CD4-positive, alpha-beta memory T cell (primary cell): ENCODE data around the gene NAA40. TPM values are rescaled to one million over a fixed set of nuclear protein-coding genes. Genes with fewer than 3 reads are reported as not detected.

Source experiments
- CTCF ChIA-PET: fragments of 350-600 bp; sonication (Branson Sonifier 250); formaldehyde crosslinking; loops from one replicate; lab custom pipeline; 2021; ENCODE audit warnings: inconsistent platforms; ENCODE audit not compliant: partially characterized antibody; lab: Charles Lee
- POLR2A ChIA-PET: fragments of 350-600 bp; sonication (Branson Sonifier 250); formaldehyde crosslinking; loops from one replicate; lab custom pipeline; 2021; ENCODE audit not compliant: partially characterized antibody; lab: Charles Lee
- DNase-seq, 5 donors: peaks; one replicate each; pipeline versions ENCODE4 v3.0.0 to v3.0.0-alpha.2; 2020 to 2022; ENCODE audit warnings: mixed read lengths in 1 of 5
- H3K27ac ChIP-seq: one replicate; pipeline ENCODE4 v1.7.0; 2013; ENCODE audit warnings: low read depth, low read length
- H3K27me3 ChIP-seq: 2 replicates; pipeline ENCODE4 v1.7.0; 2013; ENCODE audit warnings: mild to moderate bottlenecking, low read length, moderate library complexity; ENCODE audit not compliant: insufficient read depth
- H3K36me3 ChIP-seq: 2 replicates; pipeline ENCODE4 v1.7.0; 2013; ENCODE audit warnings: mild to moderate bottlenecking, low read length, moderate library complexity; ENCODE audit not compliant: insufficient read depth
- H3K4me1 ChIP-seq: 2 replicates; pipeline ENCODE4 v1.7.0; 2013; ENCODE audit warnings: mild to moderate bottlenecking, low read length, moderate library complexity; ENCODE audit not compliant: insufficient read depth
- H3K4me3 ChIP-seq, 2 donors: one replicate each; pipeline ENCODE4 v1.7.0; 2013; ENCODE audit warnings: low read length in 2 of 2, mild to moderate bottlenecking in 1 of 2
- H3K9me3 ChIP-seq, 2 donors: one replicate each; pipeline ENCODE4 v1.7.0; 2013; ENCODE audit warnings: low read length in 2 of 2, control low read depth in 1 of 2; ENCODE audit not compliant: control insufficient read depth in 1 of 2
- H3K27ac Mint-ChIP-seq, 7 donors: one replicate each; pipeline ENCODE4 v1.8.0; 2020 to 2021; ENCODE audit warnings: mixed read lengths in 7 of 7, mild to moderate bottlenecking in 6 of 7, inconsistent platforms in 3 of 7, moderate library complexity in 3 of 7
- H3K27me3 Mint-ChIP-seq, 2 donors: one replicate each; pipeline ENCODE4 v1.8.0; 2020 to 2021; ENCODE audit warnings: mixed read lengths in 2 of 2
- H3K36me3 Mint-ChIP-seq, 2 donors: one replicate each; pipeline ENCODE4 v1.8.0; 2020 to 2021; ENCODE audit warnings: mixed read lengths in 2 of 2, inconsistent platforms in 1 of 2, mild to moderate bottlenecking in 1 of 2
- H3K4me1 Mint-ChIP-seq, 4 donors: one replicate each; pipeline ENCODE4 v1.8.0; 2020 to 2021; ENCODE audit warnings: mixed read lengths in 4 of 4, mild to moderate bottlenecking in 1 of 4
- H3K4me3 Mint-ChIP-seq, 8 donors: one replicate each; pipeline ENCODE4 v1.8.0; 2020 to 2021; ENCODE audit warnings: mixed read lengths in 8 of 8, mild to moderate bottlenecking in 7 of 8, moderate library complexity in 6 of 8, inconsistent platforms in 3 of 8
- H3K9me3 Mint-ChIP-seq, 8 donors: one replicate each; pipeline ENCODE4 v1.8.0; 2020 to 2021; ENCODE audit warnings: mixed read lengths in 8 of 8, mild to moderate bottlenecking in 5 of 8, inconsistent platforms in 3 of 8, moderate library complexity in 1 of 8
- intact Hi-C: fragments of 100-400 bp; cut with micrococcal nuclease; formaldehyde crosslinking; loops from one replicate; pipeline ENCODE4 v1.15.1; 2023
- polyA plus RNA-seq, 2 donors: library from polyadenylated mRNA; unstranded; fragments of 300-500 nt; fragmentation: Illumina TruSeq; gene quantifications; one replicate each; pipeline ENCODE4 v1.2.3, GENCODE V29; 2021
- total RNA-seq, 2 experiments: library from RNA; stranded (reverse); gene quantifications; one replicate each; pipeline ENCODE4 v1.2.3, GENCODE V29; 2021

The NAA40 gene
- total RNA-seq (10 to 100 TPM; 24.2 to 24.8 TPM), polyA plus RNA-seq (1 to 10 TPM; 6.1 to 9.9 TPM)

DNA sequence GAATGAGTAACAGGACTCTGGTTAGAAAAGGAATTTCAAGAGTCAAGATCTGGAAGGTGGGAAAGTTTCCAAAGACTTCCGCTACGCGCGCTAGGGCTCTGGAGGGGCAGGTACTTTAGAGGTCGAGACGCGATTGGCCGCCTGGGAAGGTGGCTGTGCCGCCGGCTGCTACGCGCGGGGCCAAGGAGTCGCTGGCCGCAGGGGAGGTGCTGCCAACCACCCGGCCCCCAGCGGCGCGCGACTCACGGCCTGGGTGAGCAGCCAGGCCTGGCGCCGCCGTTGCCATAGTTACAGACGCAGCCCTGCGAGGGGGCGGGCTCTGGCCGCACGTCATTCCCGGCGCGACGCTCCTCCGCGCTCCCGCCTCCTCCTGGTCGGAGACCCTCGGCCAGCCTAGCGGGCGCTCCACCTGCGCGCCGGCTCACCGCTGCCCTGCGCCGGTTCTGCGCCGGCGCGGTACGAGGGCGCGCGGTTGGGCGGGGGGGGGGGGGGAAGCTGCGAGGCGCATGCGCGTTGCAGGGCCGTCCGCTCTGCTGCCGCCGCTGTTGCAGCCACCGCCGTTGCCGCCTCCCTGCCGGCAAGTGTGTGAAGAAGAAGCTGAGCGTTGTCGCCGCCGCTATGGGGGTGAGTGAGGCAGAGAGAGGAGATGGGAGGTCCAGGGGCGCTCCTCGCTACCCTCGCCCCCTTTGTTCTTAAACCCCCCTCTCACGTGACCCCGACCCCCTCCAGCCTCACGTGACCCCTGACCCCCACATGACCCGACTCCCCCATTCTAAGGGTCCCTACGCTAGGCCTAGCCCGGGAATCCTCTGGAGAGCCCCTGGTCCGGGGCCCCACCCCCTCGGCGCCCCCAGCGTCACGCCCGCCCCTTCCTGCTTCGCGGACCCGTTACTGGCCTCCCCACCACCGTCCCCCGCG, at the start of gene NAA40:
TSS of gene NAA40 (plus strand) at position 524 of the 918 bp plus-strand sequence. CDS start at position 619, 95 bp downstream.
- Mint-ChIP-seq H3K27me3 (no peaks in the 10 kb centered on the region), H3K4me1 (peaks cover 17 to 27% (median 20%) of the 10 kb centered on the region in 4 donors), H3K9me3 (peaks cover 0 to 3% (median 0%) of the 10 kb centered on the region in 8 donors), H3K4me3 (peak within 1 kb of the TSS; percentile 90 to 98 (median 94)), H3K36me3 (peaks cover 0 to 2% of the 10 kb centered on the region in 2 donors), H3K27ac (peak within 1 kb of the TSS; percentile 88 to 98 (median 90))
- ChIA-PET CTCF (interaction anchor here (0.6 to 3.2 kb wide), 2 partner anchors 49 to 101 kb away, joined by 3 to 25 read pairs; partner anchors contain the start of gene MARK2), POLR2A (interaction anchor here (1.0 to 1.8 kb wide), 5 partner anchors 12 to 100 kb away, joined by 3 to 10 read pairs (median 4); partner anchors contain the start of genes COX8A, MARK2, OTUB1 and RCOR2)
- Histone ChIP-seq H3K27me3 (no peaks in the 10 kb centered on the region), H3K4me3 (peak within 1 kb of the TSS; percentile 62 to 81), H3K27ac (peak within 1 kb of the TSS; percentile 64), H3K4me1 (peaks cover 22% of the 10 kb centered on the region), H3K36me3 (no peaks in the 10 kb centered on the region), H3K9me3 (no peaks in the 10 kb centered on the region)
- intact Hi-C loops: loop anchor here (1.0 to 2.0 kb wide), 5 partner anchors 22 to 100 kb away; partner anchors contain the start of genes COX8A, OTUB1 and RCOR2
- peak; percentile 89 to 92 (median 90) for DNase-seq

- ChIA-PET CTCF (interaction anchor here (0.7 to 6.6 kb wide), 3 partner anchors 19 to 52 kb away, joined by 3 to 39 read pairs (median 3); partner anchors contain the start of gene MARK2), POLR2A (interaction anchor here (0.8 to 7.5 kb wide), 9 partner anchors 8 to 51 kb away, joined by 3 to 83 read pairs (median 6); partner anchors contain the start of gene MARK2)
- Histone ChIP-seq H3K4me3 (peak overlapping the region; percentile 76 to 92), H3K27ac (peak overlapping the region; percentile 69), H3K36me3 (peaks cover 5% of the 10 kb centered on the region), H3K9me3 (no peaks in the 10 kb centered on the region), H3K27me3 (no peaks in the 10 kb centered on the region), H3K4me1 (peaks cover 78% of the 10 kb centered on the region)
- H3K9me3 Mint-ChIP-seq: no peaks in the 10 kb centered on the region
- no peaks in the 10 kb centered on the region for H3K27me3 Mint-ChIP-seq
- H3K4me3 Mint-ChIP-seq: peak overlapping the region; percentile 90 to 99 (median 96)
- intact Hi-C loops: no loop called here
- peak overlapping the region; percentile 88 to 98 (median 97) for H3K27ac Mint-ChIP-seq
- no peak for DNase-seq
- H3K36me3 Mint-ChIP-seq: peaks cover 8 to 21% of the 10 kb centered on the region in 2 donors
- peaks cover 55 to 79% (median 68%) of the 10 kb centered on the region in 4 donors for H3K4me1 Mint-ChIP-seq
Observed at GRCh38 chr11:63889344-63889743, 49.5 kb upstream of the NAA40 start.

DNA sequence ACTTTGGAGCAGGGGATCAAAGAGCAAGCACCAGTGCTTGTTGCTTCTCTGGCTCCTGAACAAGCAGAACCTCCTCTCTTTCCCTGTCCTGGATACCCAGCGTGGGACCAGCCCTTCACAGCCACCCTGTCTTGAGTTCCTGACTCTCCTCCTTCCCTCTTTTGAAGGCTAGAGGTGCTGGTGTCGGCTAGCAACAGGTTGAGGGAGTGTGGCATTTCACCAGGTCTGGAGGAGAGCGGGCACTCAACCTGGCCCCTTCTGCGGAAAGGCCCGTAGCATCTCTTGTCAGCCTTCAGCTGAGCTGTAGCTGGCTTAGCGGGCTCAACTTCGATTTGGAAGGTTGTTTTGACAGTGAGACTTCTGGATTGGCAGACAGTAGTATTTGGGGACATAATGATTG, 48.4 kb upstream of the NAA40 start:
- POLR2A ChIA-PET: interaction anchor here (0.6 to 7.5 kb wide), 5 partner anchors 14 to 52 kb away, joined by 3 to 83 read pairs (median 7); partner anchors contain the start of gene MARK2
- intact Hi-C loops: no loop called here
- peak overlapping the region; percentile 60 to 98 (median 86) for H3K27ac Mint-ChIP-seq

GRCh38 chr11:63892228-63892627, 46.6 kb upstream of the NAA40 start:
- H3K9me3 Mint-ChIP-seq: no peaks in the 10 kb centered on the region
- no peaks in the 10 kb centered on the region for H3K27me3 Mint-ChIP-seq
- H3K36me3 ChIP-seq: peaks cover 27% of the 10 kb centered on the region
- H3K27me3 ChIP-seq: no peaks in the 10 kb centered on the region
- CTCF ChIA-PET: interaction anchor here (1.4 to 6.6 kb wide), 4 partner anchors 19 to 55 kb away, joined by 3 to 39 read pairs (median 4); partner anchors contain the start of gene MARK2
- H3K9me3 ChIP-seq: no peaks in the 10 kb centered on the region
- H3K27ac Mint-ChIP-seq: peak overlapping the region in 6 of 7 donors; percentile 46 to 98 (median 82)
- POLR2A ChIA-PET: interaction anchor here (0.9 to 7.5 kb wide), 5 partner anchors 15 to 53 kb away, joined by 3 to 83 read pairs (median 4); partner anchors contain the start of gene MARK2
- H3K4me3 ChIP-seq: no peak overlapping the region
- H3K36me3 Mint-ChIP-seq: peaks cover 25 to 39% of the 10 kb centered on the region in 2 donors
- peak overlapping the region; percentile 17 for H3K27ac ChIP-seq
- H3K4me1 ChIP-seq: peaks cover 73% of the 10 kb centered on the region
- peaks cover 57 to 87% (median 71%) of the 10 kb centered on the region in 4 donors for H3K4me1 Mint-ChIP-seq
- no peak for DNase-seq
- intact Hi-C loops: no loop called here
- peak overlapping the region in 6 of 8 donors; percentile 6 to 99 (median 95) for H3K4me3 Mint-ChIP-seq

More for the DNA sequence above, 48.4 kb upstream of the NAA40 start:
- CTCF ChIA-PET: interaction anchor here (0.5 to 6.6 kb wide), 4 partner anchors 17 to 82 kb away, joined by 3 to 39 read pairs (median 4); partner anchors contain the start of gene MARK2
- H3K36me3 ChIP-seq: peaks cover 12% of the 10 kb centered on the region
- Mint-ChIP-seq H3K27me3 (no peaks in the 10 kb centered on the region), H3K4me1 (peaks cover 52 to 82% (median 66%) of the 10 kb centered on the region in 4 donors), H3K36me3 (peaks cover 11 to 24% of the 10 kb centered on the region in 2 donors), H3K4me3 (peak overlapping the region; percentile 46 to 99 (median 96)), H3K9me3 (no peaks in the 10 kb centered on the region)
- no peak overlapping the region for H3K27ac ChIP-seq
- peaks cover 75% of the 10 kb centered on the region for H3K4me1 ChIP-seq
- DNase-seq: no peak
- H3K9me3 ChIP-seq: no peaks in the 10 kb centered on the region
- H3K27me3 ChIP-seq: no peaks in the 10 kb centered on the region
- H3K4me3 ChIP-seq: no peak overlapping the region

DNA sequence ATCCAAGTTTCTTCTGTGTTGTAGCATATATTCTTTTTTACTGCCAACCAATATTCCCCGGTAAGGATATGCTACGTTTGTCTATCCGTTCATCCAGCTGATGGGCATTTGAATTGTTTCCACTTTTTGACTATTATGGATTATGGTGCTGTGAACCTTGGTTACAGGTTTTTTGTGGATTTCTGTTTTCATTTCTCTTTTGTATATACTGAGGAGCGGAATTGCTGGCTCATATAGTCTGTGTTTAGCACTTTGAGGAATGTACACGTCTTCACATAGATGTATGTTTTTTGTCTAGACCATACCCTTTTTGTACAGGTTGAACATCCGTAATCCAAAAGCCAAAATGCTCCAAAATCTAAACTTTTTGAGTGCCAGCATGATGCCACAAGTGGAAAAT, 45.4 kb upstream of the NAA40 start:
- H3K36me3 Mint-ChIP-seq: peaks cover 32 to 49% of the 10 kb centered on the region in 2 donors
- CTCF ChIA-PET: interaction anchor here (1.4 to 6.6 kb wide), 4 partner anchors 21 to 56 kb away, joined by 3 to 39 read pairs (median 4); partner anchors contain the start of gene MARK2
- Histone ChIP-seq H3K4me1 (peaks cover 63% of the 10 kb centered on the region), H3K4me3 (no peak overlapping the region), H3K27me3 (no peaks in the 10 kb centered on the region), H3K27ac (no peak overlapping the region), H3K36me3 (peaks cover 38% of the 10 kb centered on the region), H3K9me3 (no peaks in the 10 kb centered on the region)
- H3K4me3 Mint-ChIP-seq: peak overlapping the region in 2 of 8 donors; percentile 32 to 59
- H3K4me1 Mint-ChIP-seq: peaks cover 51 to 76% (median 63%) of the 10 kb centered on the region in 4 donors
- POLR2A ChIA-PET: interaction anchor here (1.2 to 7.5 kb wide), 3 partner anchors 27 to 55 kb away, joined by 3 to 83 read pairs (median 8); partner anchors contain the start of gene MARK2
- H3K27me3 Mint-ChIP-seq: no peaks in the 10 kb centered on the region
- intact Hi-C loops: no loop called here
- H3K9me3 Mint-ChIP-seq: no peaks in the 10 kb centered on the region
- peak overlapping the region in 4 of 7 donors; percentile 43 to 72 (median 62) for H3K27ac Mint-ChIP-seq
- no peak for DNase-seq

GRCh38 chr11:63896071-63896470, 42.7 kb upstream of the NAA40 start:
- peaks cover 29 to 48% (median 39%) of the 10 kb centered on the region in 4 donors for H3K4me1 Mint-ChIP-seq
- H3K4me3 Mint-ChIP-seq: peak overlapping the region in 4 of 8 donors; percentile 32 to 48 (median 39)
- no peaks in the 10 kb centered on the region for H3K9me3 Mint-ChIP-seq
- intact Hi-C loops: no loop called here
- Histone ChIP-seq H3K9me3 (no peaks in the 10 kb centered on the region), H3K4me3 (no peak overlapping the region), H3K36me3 (peaks cover 65% of the 10 kb centered on the region), H3K27me3 (no peaks in the 10 kb centered on the region), H3K4me1 (peaks cover 39% of the 10 kb centered on the region), H3K27ac (no peak overlapping the region)
- H3K36me3 Mint-ChIP-seq: peaks cover 55 to 66% of the 10 kb centered on the region in 2 donors
- no peaks in the 10 kb centered on the region for H3K27me3 Mint-ChIP-seq
- ChIA-PET CTCF (interaction anchor here (0.7 to 1.8 kb wide), 3 partner anchors 50 to 158 kb away, joined by 3 to 7 read pairs (median 4); no protein-coding TSS in a partner anchor), POLR2A (interaction anchor here (1.0 kb wide), 1 partner anchor 59 kb away, joined by 3 read pairs; no protein-coding TSS in a partner anchor)
- H3K27ac Mint-ChIP-seq: peak overlapping the region; percentile 30 to 95 (median 70)
- DNase-seq: no peak
